Naive thymus-derived CD4-positive, alpha-beta T cell (primary cell): Measurements from ENCODE around the gene ATOSB. TPM values are rescaled to one million over a fixed set of nuclear protein-coding genes. Genes with fewer than 3 reads are reported as not detected.

Experiments
- ATAC-seq: fragments of 150-1000 bp; cut with Tn5 transposase; 2 replicates; pipeline ENCODE4 v1.10.0; 2021; ENCODE audit warnings: mild to moderate bottlenecking, moderate library complexity
- CTCF ChIA-PET: fragments of 350-600 bp; sonication (Branson Sonifier 250); formaldehyde crosslinking; loops from one replicate; lab custom pipeline; 2021; ENCODE audit warnings: antibody characterized with exemption; lab: Charles Lee
- POLR2A ChIA-PET: fragments of 350-600 bp; sonication (Branson Sonifier 250); formaldehyde crosslinking; loops from one replicate; lab custom pipeline; 2021; ENCODE audit warnings: antibody characterized with exemption, inconsistent platforms; lab: Charles Lee
- DNase-seq, 9 donors: peaks; one replicate each; pipeline versions ENCODE4 v3.0.0 to v3.0.0-alpha.2; 2020 to 2022; ENCODE audit warnings: mixed read lengths in 1 of 9
- H3K27ac ChIP-seq: one replicate; pipeline ENCODE4 v1.7.0; 2013; ENCODE audit warnings: mild to moderate bottlenecking, low read depth, low read length, moderate library complexity
- H3K27me3 ChIP-seq, 2 donors: one replicate each; pipeline ENCODE4 v1.7.0; 2013; ENCODE audit warnings: low read length in 2 of 2, mild to moderate bottlenecking in 2 of 2, moderate library complexity in 2 of 2; ENCODE audit not compliant: control insufficient read depth in 2 of 2, insufficient read depth in 2 of 2
- H3K36me3 ChIP-seq, 3 experiments: 1 replicate in 2 of 3; 2 replicates in 1 of 3; pipeline ENCODE4 v1.7.0; 2013; ENCODE audit warnings: low read length in 3 of 3, mild to moderate bottlenecking in 3 of 3, moderate library complexity in 1 of 3; ENCODE audit not compliant: insufficient read depth in 3 of 3, control insufficient read depth in 2 of 3
- H3K4me1 ChIP-seq, 2 donors: one replicate each; pipeline ENCODE4 v1.7.0; 2013; ENCODE audit warnings: low read length in 2 of 2, mild to moderate bottlenecking in 2 of 2, moderate library complexity in 1 of 2; ENCODE audit not compliant: control insufficient read depth in 2 of 2, insufficient read depth in 2 of 2
- H3K4me3 ChIP-seq: 2 replicates; pipeline ENCODE4 v1.7.0; 2013; ENCODE audit warnings: mild to moderate bottlenecking, low read length
- H3K9me3 ChIP-seq, 3 experiments: 1 replicate in 2 of 3; 2 replicates in 1 of 3; pipeline ENCODE4 v1.7.0; 2013; ENCODE audit warnings: low read length in 3 of 3; ENCODE audit not compliant: control insufficient read depth in 2 of 3
- H3K27ac Mint-ChIP-seq, 9 donors: one replicate each; pipeline ENCODE4 v1.8.0; 2020 to 2022; ENCODE audit warnings: mixed read lengths in 9 of 9, mild to moderate bottlenecking in 8 of 9, moderate library complexity in 5 of 9, inconsistent platforms in 2 of 9
- H3K27me3 Mint-ChIP-seq, 5 donors: one replicate each; pipeline ENCODE4 v1.8.0; 2021 to 2022; ENCODE audit warnings: mixed read lengths in 5 of 5, mild to moderate bottlenecking in 1 of 5
- H3K36me3 Mint-ChIP-seq, 5 donors: one replicate each; pipeline ENCODE4 v1.8.0; 2020 to 2022; ENCODE audit warnings: mixed read lengths in 5 of 5, mild to moderate bottlenecking in 3 of 5, inconsistent platforms in 1 of 5
- H3K4me1 Mint-ChIP-seq, 7 donors: one replicate each; pipeline ENCODE4 v1.8.0; 2020 to 2022; ENCODE audit warnings: mixed read lengths in 7 of 7, mild to moderate bottlenecking in 3 of 7, inconsistent platforms in 1 of 7
- H3K4me3 Mint-ChIP-seq, 10 donors: one replicate each; pipeline ENCODE4 v1.8.0; 2020 to 2022; ENCODE audit warnings: mild to moderate bottlenecking in 10 of 10, mixed read lengths in 10 of 10, moderate library complexity in 6 of 10, inconsistent platforms in 2 of 10
- H3K9me3 Mint-ChIP-seq, 11 donors: one replicate each; pipeline ENCODE4 v1.8.0; 2020 to 2022; ENCODE audit warnings: mixed read lengths in 11 of 11, mild to moderate bottlenecking in 4 of 11, inconsistent platforms in 1 of 11, moderate library complexity in 1 of 11
- intact Hi-C, 2 donors: fragments of 100-400 bp; cut with micrococcal nuclease; formaldehyde crosslinking; loops; one replicate each; pipeline ENCODE4 v1.15.1; 2023
- polyA plus RNA-seq, 2 donors: library from polyadenylated mRNA; unstranded; fragments of 300-500 nt; fragmentation: Illumina TruSeq; gene quantifications; one replicate each; pipeline ENCODE4 v1.2.3, GENCODE V29; 2021
- total RNA-seq, 6 experiments: library from RNA in 5 of 6; stranded (reverse) in 5 of 6; gene quantifications; 1 replicate in 5 of 6; 2 replicates in 1 of 6; pipeline ENCODE4 v1.2.3 and lab custom pipeline; 2021 to 2026

ATOSB gene, protein sequence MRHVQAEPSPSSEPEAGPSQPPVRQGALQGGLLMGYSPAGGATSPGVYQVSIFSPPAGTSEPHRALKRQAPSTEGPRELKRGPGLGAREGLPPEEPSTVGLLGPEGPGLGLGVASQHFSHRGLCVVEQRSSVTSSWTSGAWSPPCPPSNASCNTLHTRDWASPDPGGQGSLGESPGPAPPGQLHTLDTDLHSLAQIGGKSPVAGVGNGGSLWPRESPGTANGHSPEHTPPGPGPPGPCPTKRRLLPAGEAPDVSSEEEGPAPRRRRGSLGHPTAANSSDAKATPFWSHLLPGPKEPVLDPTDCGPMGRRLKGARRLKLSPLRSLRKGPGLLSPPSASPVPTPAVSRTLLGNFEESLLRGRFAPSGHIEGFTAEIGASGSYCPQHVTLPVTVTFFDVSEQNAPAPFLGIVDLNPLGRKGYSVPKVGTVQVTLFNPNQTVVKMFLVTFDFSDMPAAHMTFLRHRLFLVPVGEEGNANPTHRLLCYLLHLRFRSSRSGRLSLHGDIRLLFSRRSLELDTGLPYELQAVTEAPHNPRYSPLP
- total RNA-seq: 10 to 100 TPM in 2 of 5 experiments, 1 to 10 TPM in 3; 5.9 to 26.0 (median 6.6) TPM
- polyA plus RNA-seq: 1 to 10 TPM in 1 of 2 donors, under 1 TPM in 1; 0.95 to 3.4 TPM
- 9.8 reads per million, percentile 35 among the genes with 10 or more reads in this experiment for total RNA-seq (lab: John Stamatoyannopoulos, UW)

DNA sequence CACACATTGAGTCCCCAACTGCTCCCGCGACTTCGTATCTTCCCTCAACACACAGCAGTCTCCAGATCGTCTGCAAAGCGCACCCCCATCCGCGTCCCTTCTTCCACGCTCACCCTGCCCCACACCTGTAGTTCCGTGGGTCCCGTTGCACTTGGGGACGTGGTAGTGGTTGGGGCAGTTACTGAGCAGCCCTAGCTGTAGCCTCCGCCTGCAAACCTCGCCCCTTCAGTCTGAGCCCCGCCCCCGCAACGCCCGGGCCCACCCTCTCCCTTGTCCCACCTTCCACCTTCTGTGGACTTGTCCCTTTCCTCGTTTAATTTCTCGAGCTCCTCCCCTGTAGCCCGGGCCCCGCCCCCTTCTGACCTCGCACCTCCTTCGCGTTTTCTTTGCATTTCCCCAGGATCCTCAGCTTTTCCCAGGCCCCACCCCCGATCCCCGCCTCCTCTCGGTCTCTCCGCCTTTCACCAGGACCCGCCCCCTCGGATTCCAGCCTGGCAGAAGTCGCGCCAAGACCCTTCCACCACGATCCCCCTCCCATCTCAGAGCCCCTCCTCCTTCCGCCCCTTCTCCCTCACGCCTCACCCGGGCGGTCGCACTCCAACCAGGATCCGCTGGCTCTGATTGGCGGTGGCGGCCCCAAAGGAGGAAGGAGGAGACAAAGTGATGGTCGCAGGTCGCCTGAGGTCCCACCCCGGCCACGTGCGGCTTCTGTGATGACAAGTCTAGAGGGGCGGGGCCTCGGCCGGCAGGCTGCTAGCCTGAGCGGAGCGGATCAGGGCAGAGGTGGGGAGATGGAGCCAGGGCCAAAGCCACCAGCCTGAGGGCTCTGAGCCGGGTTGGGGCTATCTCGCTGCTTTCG is at the start of gene ATOSB:
ATOSB (minus strand) TSS at position 183 of the 859 bp plus-strand sequence. CDS start 7,588 bp downstream, outside the sequence.
- ChIA-PET CTCF (interaction anchor here (0.6 to 2.9 kb wide), 10 partner anchors 10 to 437 kb away, joined by 3 to 19 read pairs (median 7); partner anchors contain the start of genes PIGO and STOML2), POLR2A (interaction anchor here (0.8 to 4.6 kb wide), 5 partner anchors 9 to 44 kb away, joined by 3 to 32 read pairs (median 7); partner anchors contain the start of genes FANCG, PIGO, STOML2 and VCP)
- no peaks in the 10 kb centered on the region for H3K9me3 Mint-ChIP-seq
- DNase-seq (peak; percentile 78 to 89 (median 84)), ATAC-seq (peak; percentile 71)
- H3K36me3 Mint-ChIP-seq: peaks cover 0 to 2% (median 0%) of the 10 kb centered on the region in 5 donors
- H3K27me3 ChIP-seq: no peaks in the 10 kb centered on the region
- H3K9me3 ChIP-seq: no peaks in the 10 kb centered on the region
- peaks cover 0 to 4% (median 0%) of the 10 kb centered on the region in 5 donors for H3K27me3 Mint-ChIP-seq
- H3K4me3 Mint-ChIP-seq: peak within 1 kb of the TSS; percentile 88 to 100 (median 93)
- peak within 1 kb of the TSS; percentile 82 for H3K4me3 ChIP-seq
- intact Hi-C loops: loop anchor here (1.0 to 10.0 kb wide), 32 partner anchors 13 to 1951 kb away; partner anchors contain the start of genes CREB3 (in 2 of the 2), DNAJB5 (in 2 of the 2), PIGO (in 2 of the 2) and RNF38 (in 2 of the 2)
- H3K27ac Mint-ChIP-seq: peak within 1 kb of the TSS; percentile 89 to 98 (median 94)
- H3K36me3 ChIP-seq: no peaks in the 10 kb centered on the region
- peaks cover 32 to 40% of the 10 kb centered on the region in 2 donors for H3K4me1 ChIP-seq
- peak within 1 kb of the TSS; percentile 79 for H3K27ac ChIP-seq
- peaks cover 32 to 53% (median 50%) of the 10 kb centered on the region in 7 donors for H3K4me1 Mint-ChIP-seq

DNA sequence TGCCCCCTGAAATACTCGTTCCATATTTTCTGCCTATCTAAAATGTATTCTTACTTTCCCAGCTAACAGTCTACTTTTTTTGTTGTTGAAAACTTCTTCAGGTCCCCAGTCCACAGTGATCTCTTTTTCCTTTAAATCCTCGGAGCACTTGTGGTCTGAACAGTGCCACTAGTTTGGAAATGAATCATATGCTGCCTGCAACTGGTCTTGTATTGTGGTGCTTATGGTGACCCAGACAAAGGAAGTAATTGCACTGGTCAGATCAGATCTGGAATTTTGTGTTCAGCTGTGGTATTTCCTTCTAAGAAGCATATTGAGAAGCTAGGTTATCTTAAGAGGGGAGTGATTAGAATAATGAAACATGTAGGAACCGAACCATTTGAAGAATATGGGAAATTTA is 49.0 kb upstream of the ATOSB start:
- intact Hi-C loops: loop anchor here in 1 of 2 donors (10.0 kb wide), 1 partner anchor 1240 kb away; the partner anchor contains the start of gene RNF38
- no peaks in the 10 kb centered on the region for H3K9me3 ChIP-seq
- ChIA-PET POLR2A (no interaction called here), CTCF (no interaction called here)
- no peaks in the 10 kb centered on the region for H3K9me3 Mint-ChIP-seq
- H3K4me3 ChIP-seq: no peak overlapping the region
- no peak overlapping the region for H3K27ac Mint-ChIP-seq
- no peak overlapping the region for H3K4me3 Mint-ChIP-seq
- ATAC-seq (no peak), DNase-seq (no peak)
- H3K27me3 Mint-ChIP-seq: peaks cover 0 to 31% (median 0%) of the 10 kb centered on the region in 5 donors
- peaks cover 0 to 2% (median 0%) of the 10 kb centered on the region in 5 donors for H3K36me3 Mint-ChIP-seq
- H3K4me1 ChIP-seq: no peaks in the 10 kb centered on the region
- H3K27ac ChIP-seq: no peak overlapping the region
- H3K27me3 ChIP-seq: no peaks in the 10 kb centered on the region
- H3K36me3 ChIP-seq: peaks cover 0 to 4% (median 0%) of the 10 kb centered on the region in 3 experiments
- peaks cover 0 to 24% (median 17%) of the 10 kb centered on the region in 7 donors for H3K4me1 Mint-ChIP-seq

DNA sequence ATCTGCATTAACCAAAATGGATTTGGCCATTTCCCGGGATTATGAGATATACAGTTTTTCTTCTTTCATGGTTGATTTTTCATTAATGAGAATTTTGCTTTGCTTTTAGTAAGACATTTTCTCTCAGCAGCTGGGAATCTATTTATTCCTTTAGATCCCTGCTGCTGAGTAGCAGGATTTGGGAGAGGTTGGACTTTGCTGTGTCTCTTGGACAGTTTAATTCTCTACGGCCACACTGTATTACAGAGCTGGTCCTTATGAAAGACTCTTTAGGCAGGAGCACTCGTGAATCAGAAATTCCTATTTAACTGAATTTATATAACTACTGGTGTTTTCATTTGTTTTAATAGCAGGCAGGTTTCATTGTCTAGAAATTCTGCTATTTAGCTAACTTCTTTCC is 47.8 kb upstream of the ATOSB start:
- peaks cover 0 to 2% (median 0%) of the 10 kb centered on the region in 5 donors for H3K36me3 Mint-ChIP-seq
- H3K4me3 Mint-ChIP-seq: peak overlapping the region in 3 of 10 donors; percentile 91 to 96 (median 93)
- peaks cover 0 to 35% (median 28%) of the 10 kb centered on the region in 7 donors for H3K4me1 Mint-ChIP-seq
- peak overlapping the region in 1 of 9 donors; percentile 38 for H3K27ac Mint-ChIP-seq
- Histone ChIP-seq H3K9me3 (no peaks in the 10 kb centered on the region), H3K27ac (no peak overlapping the region), H3K27me3 (no peaks in the 10 kb centered on the region), H3K4me3 (no peak overlapping the region), H3K4me1 (no peaks in the 10 kb centered on the region), H3K36me3 (peaks cover 0 to 4% (median 0%) of the 10 kb centered on the region in 3 experiments)
- no peaks in the 10 kb centered on the region for H3K9me3 Mint-ChIP-seq
- CTCF ChIA-PET: interaction anchor here (1.4 kb wide), 1 partner anchor 10 kb away, joined by 3 read pairs; no protein-coding TSS in a partner anchor
- peaks cover 0 to 31% (median 0%) of the 10 kb centered on the region in 5 donors for H3K27me3 Mint-ChIP-seq
- DNase-seq: no peak
- ATAC-seq: no peak
- POLR2A ChIA-PET: no interaction called here
- intact Hi-C loops: loop anchor here in 1 of 2 donors (10.0 kb wide), 1 partner anchor 1241 kb away; the partner anchor contains the start of gene RNF38

DNA sequence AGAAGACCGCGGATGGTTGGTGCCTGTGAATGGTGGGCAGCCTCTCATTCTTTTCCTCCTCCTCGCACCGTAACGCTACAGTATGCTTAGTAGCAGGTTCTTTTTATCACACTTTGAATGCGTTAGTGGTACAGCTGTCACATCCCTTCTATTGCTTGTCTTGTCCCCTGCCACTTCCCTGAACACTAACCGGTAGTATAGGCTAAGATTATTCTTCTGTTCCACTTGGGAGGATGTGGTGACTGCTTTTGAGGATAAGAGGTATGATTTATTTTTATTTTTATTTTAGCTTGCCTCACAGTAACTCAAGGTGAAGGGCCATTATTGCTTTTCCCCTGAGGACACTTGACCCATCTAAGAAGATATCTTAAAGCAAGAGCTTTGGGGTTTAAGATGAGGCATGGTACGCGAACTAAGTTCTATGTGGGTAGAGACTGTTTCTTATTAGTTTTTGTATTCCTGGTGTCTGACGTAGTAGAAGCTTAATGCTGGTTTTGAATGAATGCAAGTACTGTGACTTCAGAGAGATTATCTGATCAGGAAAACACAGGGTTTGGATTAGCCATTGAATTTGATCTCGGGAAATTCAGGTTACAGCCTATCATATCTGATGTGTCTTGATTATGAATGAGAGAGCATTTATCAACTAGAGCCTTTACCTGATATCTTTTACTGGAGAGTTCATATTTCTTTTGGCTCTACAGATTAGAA is 47.1 kb upstream of the ATOSB start:
- ATAC-seq: peak; percentile 36
- DNase-seq: peak in 4 of 9 donors; percentile 12 to 28 (median 16)

More for the DNA sequence above, 47.1 kb upstream of the ATOSB start:
- Histone ChIP-seq H3K36me3 (peaks cover 0 to 4% (median 0%) of the 10 kb centered on the region in 3 experiments), H3K9me3 (no peaks in the 10 kb centered on the region), H3K4me3 (peak overlapping the region; percentile 57), H3K4me1 (no peaks in the 10 kb centered on the region), H3K27ac (no peak overlapping the region), H3K27me3 (no peaks in the 10 kb centered on the region)
- ChIA-PET POLR2A (no interaction called here), CTCF (interaction anchor here (1.4 kb wide), 1 partner anchor 11 kb away, joined by 3 read pairs; no protein-coding TSS in a partner anchor)
- H3K36me3 Mint-ChIP-seq: peaks cover 0 to 2% (median 0%) of the 10 kb centered on the region in 5 donors
- no peaks in the 10 kb centered on the region for H3K9me3 Mint-ChIP-seq
- peaks cover 0 to 40% (median 32%) of the 10 kb centered on the region in 7 donors for H3K4me1 Mint-ChIP-seq
- peak overlapping the region; percentile 91 to 97 (median 93) for H3K4me3 Mint-ChIP-seq
- intact Hi-C loops: loop anchor here in 1 of 2 donors (1.0 to 10.0 kb wide), 3 partner anchors 46 to 1242 kb away; partner anchors contain the start of gene RNF38
- peak overlapping the region in 7 of 9 donors; percentile 17 to 75 (median 38) for H3K27ac Mint-ChIP-seq
- H3K27me3 Mint-ChIP-seq: peaks cover 0 to 31% (median 0%) of the 10 kb centered on the region in 5 donors
